HepG2 (cell line): ENCODE results near the gene SAMD10. TPM values are rescaled to one million over a fixed set of nuclear protein-coding genes. Genes with fewer than 3 reads are reported as not detected.

Experiments
- CEBPG ChIP-seq: IDR thresholded peaks from 2 replicates; pipeline ENCODE4 v1.6.1; 2016
- DDIT3 ChIP-seq: sonication (generic); formaldehyde crosslinking; IDR thresholded peaks from 2 replicates; pipeline ENCODE4 v1.4.0; 2020; ENCODE audit warnings: mild to moderate bottlenecking, missing genetic modification reagents
- DNMT1 ChIP-seq: sonication (generic); formaldehyde crosslinking; IDR thresholded peaks from 2 replicates; pipeline ENCODE4 v1.5.1; 2020; ENCODE audit warnings: mild to moderate bottlenecking, missing genetic modification reagents
- EZH2 ChIP-seq: conservative IDR thresholded peaks from 2 replicates; pipeline ENCODE4 v1.6.1; 2012; ENCODE audit warnings: mild to moderate bottlenecking, low read depth, low read length, moderate library complexity
- FOSL1 ChIP-seq: sonication (generic); formaldehyde crosslinking; IDR thresholded peaks from 2 replicates; pipeline ENCODE4 v1.9.0; 2021; ENCODE audit warnings: missing genetic modification reagents, borderline replicate concordance
- FOXA3 ChIP-seq: IDR thresholded peaks from 2 replicates; pipeline ENCODE4 v1.6.1; 2016; ENCODE audit warnings: missing genetic modification reagents, missing compliant biosample characterization
- HMG20B ChIP-seq: conservative IDR thresholded peaks from 2 replicates; pipeline ENCODE4 v1.6.1; 2016; ENCODE audit warnings: missing genetic modification reagents, missing compliant biosample characterization
- HMGA1 ChIP-seq: sonication (generic); formaldehyde crosslinking; conservative IDR thresholded peaks from 2 replicates; pipeline ENCODE4 v1.4.0; 2020; ENCODE audit warnings: missing genetic modification reagents
- KDM6A ChIP-seq: IDR thresholded peaks from 2 replicates; pipeline ENCODE4 v1.6.1; 2016; ENCODE audit warnings: low read depth
- MEIS1 ChIP-seq: sonication (generic); formaldehyde crosslinking; IDR thresholded peaks from 2 replicates; pipeline ENCODE4 v1.9.0; 2021; ENCODE audit warnings: mild to moderate bottlenecking, missing genetic modification reagents, moderate library complexity, borderline replicate concordance
- MTA3 ChIP-seq: sonication (generic); formaldehyde crosslinking; IDR thresholded peaks from 2 replicates; pipeline ENCODE4 v1.4.0; 2020; ENCODE audit warnings: missing genetic modification reagents
- POLR2A ChIP-seq, 2 experiments: IDR thresholded peaks; 2 replicates each; pipeline ENCODE4 v1.6.1; 2011; ENCODE audit warnings: low read depth in 2 of 2, low read length in 2 of 2, mild to moderate bottlenecking in 1 of 2, moderate library complexity in 1 of 2; ENCODE audit not compliant: insufficient read depth in 1 of 2
- SRSF9 ChIP-seq: fragments of 200-400 bp; formaldehyde crosslinking; IDR thresholded peaks from 2 replicates; pipeline ENCODE4 v1.6.1; 2018; ENCODE audit warnings: borderline replicate concordance, mild to moderate bottlenecking, low read depth, low read length; ENCODE audit not compliant: insufficient read depth, poor library complexity, severe bottlenecking
- ZNF326 ChIP-seq: sonication (generic); formaldehyde crosslinking; IDR thresholded peaks from 2 replicates; pipeline ENCODE4 v1.4.0; 2020; ENCODE audit warnings: missing genetic modification reagents, borderline replicate concordance
- ZNF329 ChIP-seq: sonication (generic); formaldehyde crosslinking; IDR thresholded peaks from 2 replicates; pipeline ENCODE4 v1.9.0; 2021; ENCODE audit warnings: low read depth, mild to moderate bottlenecking, missing genetic modification reagents
- polyA plus RNA-seq, 8 experiments: library from polyadenylated mRNA; depleted of rRNA in 3 of 8; stranded (reverse) in 7 of 8; unstranded in 1 of 8; fragments of >200 nt; fragmentation: Illumina TruSeq in 4 of 8; extraction: Trizol in 4 of 8; gene quantifications; 2 replicates each; pipeline versions ENCODE4 v1.2.1 to v1.2.3, GENCODE V29; 2011 to 2016; ENCODE audit warnings: low read depth in 4 of 8, missing spikeins in 1 of 8, mixed read lengths in 1 of 8; ENCODE audit not compliant: insufficient read depth in 1 of 8
- total RNA-seq, 5 experiments: library from RNA; depleted of rRNA; stranded (reverse); fragments of >200 nt; fragmentation: Illumina TruSeq; extraction: Trizol; gene quantifications; 2 replicates each; pipeline ENCODE4 v1.2.3, GENCODE V29; 2016; ENCODE audit warnings: low read depth in 1 of 5
- TF ChIP-seq, protein P1 (sequence below): sonication (generic); formaldehyde crosslinking; IDR thresholded peaks from 2 replicates; pipeline ENCODE4 v1.4.0; 2020; ENCODE audit warnings: missing genetic modification reagents
- TF ChIP-seq, protein P2 (sequence below): sonication (generic); formaldehyde crosslinking; IDR thresholded peaks from 2 replicates; pipeline ENCODE4 v1.8.1; 2023; ENCODE audit warnings: missing genetic modification reagents, mild to moderate bottlenecking, borderline replicate concordance
- TF ChIP-seq, protein P3 (sequence below): IDR thresholded peaks from 2 replicates; pipeline ENCODE4 v1.6.1; 2016; ENCODE audit warnings: missing compliant biosample characterization, missing genetic modification reagents, borderline replicate concordance
- TF ChIP-seq, protein P4 (sequence below): sonication (generic); formaldehyde crosslinking; IDR thresholded peaks from 2 replicates; pipeline ENCODE4 v1.4.0; 2020; ENCODE audit warnings: mild to moderate bottlenecking, missing genetic modification reagents

SAMD10 gene
- total and polyA plus RNA-seq, 2 of the 13 experiments (the other 11 are each of a cell fraction or from before 2014, with no cell fraction given) = 6.1 to 11.0 TPM

DNA sequence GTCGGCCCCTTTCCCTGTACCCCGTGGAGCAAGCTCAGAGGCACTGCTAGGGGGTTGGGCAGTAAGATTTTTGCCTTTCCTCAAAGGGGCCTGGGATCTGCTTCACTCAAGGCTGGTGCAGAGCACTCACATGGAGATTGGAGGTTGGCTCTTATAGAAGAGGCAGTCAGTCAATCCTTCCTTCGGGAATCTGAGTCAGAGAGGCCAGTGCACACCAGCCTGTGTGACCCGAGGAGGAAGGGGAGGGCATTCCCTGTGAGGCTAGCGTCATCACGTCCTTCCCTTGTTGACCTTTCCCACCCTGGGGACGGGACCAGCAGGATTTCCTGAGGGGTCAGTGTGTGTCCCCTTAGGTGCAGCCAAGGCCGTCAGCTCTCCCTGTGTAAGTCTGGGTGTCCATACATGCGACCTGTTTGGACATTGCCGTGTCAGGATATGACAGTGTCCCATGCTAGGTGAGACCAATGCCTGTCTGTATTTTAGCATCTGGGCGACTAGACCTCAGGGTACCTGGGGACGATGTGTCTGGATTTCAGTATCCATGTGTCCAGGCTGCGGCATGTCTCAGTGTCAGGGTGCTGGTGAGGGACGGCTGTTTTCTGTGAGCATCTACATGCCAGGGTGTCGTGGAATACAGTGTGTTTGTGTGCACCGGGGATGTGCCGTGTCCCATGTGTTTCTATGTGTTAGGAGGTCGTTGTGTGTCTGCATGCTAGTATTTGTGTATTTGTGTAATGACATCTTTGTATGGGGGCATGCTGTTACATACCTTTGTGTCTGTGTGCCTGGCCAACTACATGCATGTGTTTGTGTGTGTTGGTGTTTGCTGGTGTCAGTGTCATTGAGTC is 6.9 kb downstream of the SAMD10 start (continued):
- TF ChIP-seq, protein P1, sequence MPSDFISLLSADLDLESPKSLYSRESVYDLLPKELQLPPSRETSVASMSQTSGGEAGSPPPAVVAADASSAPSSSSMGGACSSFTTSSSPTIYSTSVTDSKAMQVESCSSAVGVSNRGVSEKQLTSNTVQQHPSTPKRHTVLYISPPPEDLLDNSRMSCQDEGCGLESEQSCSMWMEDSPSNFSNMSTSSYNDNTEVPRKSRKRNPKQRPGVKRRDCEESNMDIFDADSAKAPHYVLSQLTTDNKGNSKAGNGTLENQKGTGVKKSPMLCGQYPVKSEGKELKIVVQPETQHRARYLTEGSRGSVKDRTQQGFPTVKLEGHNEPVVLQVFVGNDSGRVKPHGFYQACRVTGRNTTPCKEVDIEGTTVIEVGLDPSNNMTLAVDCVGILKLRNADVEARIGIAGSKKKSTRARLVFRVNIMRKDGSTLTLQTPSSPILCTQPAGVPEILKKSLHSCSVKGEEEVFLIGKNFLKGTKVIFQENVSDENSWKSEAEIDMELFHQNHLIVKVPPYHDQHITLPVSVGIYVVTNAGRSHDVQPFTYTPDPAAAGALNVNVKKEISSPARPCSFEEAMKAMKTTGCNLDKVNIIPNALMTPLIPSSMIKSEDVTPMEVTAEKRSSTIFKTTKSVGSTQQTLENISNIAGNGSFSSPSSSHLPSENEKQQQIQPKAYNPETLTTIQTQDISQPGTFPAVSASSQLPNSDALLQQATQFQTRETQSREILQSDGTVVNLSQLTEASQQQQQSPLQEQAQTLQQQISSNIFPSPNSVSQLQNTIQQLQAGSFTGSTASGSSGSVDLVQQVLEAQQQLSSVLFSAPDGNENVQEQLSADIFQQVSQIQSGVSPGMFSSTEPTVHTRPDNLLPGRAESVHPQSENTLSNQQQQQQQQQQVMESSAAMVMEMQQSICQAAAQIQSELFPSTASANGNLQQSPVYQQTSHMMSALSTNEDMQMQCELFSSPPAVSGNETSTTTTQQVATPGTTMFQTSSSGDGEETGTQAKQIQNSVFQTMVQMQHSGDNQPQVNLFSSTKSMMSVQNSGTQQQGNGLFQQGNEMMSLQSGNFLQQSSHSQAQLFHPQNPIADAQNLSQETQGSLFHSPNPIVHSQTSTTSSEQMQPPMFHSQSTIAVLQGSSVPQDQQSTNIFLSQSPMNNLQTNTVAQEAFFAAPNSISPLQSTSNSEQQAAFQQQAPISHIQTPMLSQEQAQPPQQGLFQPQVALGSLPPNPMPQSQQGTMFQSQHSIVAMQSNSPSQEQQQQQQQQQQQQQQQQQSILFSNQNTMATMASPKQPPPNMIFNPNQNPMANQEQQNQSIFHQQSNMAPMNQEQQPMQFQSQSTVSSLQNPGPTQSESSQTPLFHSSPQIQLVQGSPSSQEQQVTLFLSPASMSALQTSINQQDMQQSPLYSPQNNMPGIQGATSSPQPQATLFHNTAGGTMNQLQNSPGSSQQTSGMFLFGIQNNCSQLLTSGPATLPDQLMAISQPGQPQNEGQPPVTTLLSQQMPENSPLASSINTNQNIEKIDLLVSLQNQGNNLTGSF (CRISPR knock-in tag) = no peak
- TF ChIP-seq ZNF326 (CRISPR knock-in tag) (no peak), DNMT1 (CRISPR knock-in tag) (no peak), FOXA3 (CRISPR knock-in tag) (peak; percentile 82), POLR2A (IDR thresholded peaks at IDR 0.05; ENCODE audit: insufficient read depth in 1 of 2, low read depth in 2 of 2, low read length in 2 of 2) (no peak), FOSL1 (no peak), MEIS1 (CRISPR knock-in tag) (no peak), EZH2 (no peak), HMG20B (no peak), KDM6A (no peak), DDIT3 (no peak), ZNF329 (CRISPR knock-in tag) (no peak), MTA3 (CRISPR knock-in tag) (no peak), SRSF9 (no peak), HMGA1 (CRISPR knock-in tag) (no peak), CEBPG (CRISPR knock-in tag) (0 out of 2 replicates have a peak, but pooled peaks have one; percentile 11)
- TF ChIP-seq, protein P2, sequence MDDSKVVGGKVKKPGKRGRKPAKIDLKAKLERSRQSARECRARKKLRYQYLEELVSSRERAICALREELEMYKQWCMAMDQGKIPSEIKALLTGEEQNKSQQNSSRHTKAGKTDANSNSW (CRISPR knock-in tag) = no peak
- TF ChIP-seq, protein P3, sequence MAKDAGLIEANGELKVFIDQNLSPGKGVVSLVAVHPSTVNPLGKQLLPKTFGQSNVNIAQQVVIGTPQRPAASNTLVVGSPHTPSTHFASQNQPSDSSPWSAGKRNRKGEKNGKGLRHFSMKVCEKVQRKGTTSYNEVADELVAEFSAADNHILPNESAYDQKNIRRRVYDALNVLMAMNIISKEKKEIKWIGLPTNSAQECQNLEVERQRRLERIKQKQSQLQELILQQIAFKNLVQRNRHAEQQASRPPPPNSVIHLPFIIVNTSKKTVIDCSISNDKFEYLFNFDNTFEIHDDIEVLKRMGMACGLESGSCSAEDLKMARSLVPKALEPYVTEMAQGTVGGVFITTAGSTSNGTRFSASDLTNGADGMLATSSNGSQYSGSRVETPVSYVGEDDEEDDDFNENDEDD = no peak
- TF ChIP-seq, protein P4, sequence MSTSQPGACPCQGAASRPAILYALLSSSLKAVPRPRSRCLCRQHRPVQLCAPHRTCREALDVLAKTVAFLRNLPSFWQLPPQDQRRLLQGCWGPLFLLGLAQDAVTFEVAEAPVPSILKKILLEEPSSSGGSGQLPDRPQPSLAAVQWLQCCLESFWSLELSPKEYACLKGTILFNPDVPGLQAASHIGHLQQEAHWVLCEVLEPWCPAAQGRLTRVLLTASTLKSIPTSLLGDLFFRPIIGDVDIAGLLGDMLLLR = peak; percentile 62; the same call in 1 of the 2 replicates
